ENCODE results near the gene SLC26A2.

DNA sequence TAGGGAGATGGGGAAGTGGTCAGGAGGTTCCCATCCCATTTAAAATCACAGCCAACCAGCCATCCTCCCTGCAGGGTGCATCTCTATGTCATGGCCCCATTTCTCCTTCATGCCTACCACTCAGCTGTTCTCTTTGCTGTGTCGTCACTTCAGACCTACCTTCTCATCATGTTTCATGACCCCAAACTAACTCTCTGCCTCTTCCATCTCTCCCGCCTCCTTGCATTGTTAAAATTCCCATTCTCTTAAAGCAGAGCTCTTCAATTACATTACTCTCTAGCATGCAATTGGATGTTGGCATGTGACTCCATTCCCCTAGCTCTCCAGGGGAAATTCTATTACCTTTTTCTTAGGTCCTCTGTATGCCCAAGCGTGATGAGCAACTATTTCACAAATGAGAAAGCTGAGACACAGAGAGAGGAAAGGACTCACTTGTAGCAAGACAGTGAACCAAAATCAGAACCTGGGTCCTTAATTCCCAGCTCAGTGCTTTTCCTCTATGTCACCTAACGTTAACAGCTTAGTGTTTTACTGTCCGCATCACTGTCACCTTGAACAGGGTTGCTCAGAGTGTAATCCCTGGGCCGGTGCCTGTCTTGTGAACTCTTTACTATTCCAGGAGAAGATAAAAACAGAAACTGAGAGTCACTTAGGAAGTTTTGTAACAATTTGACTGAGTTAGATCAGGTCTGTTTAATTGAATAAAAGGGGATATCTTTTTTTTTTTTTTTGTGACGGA lies 44.1 kb upstream of the SLC26A2 start:
- TF ChIP-seq, protein P1, sequence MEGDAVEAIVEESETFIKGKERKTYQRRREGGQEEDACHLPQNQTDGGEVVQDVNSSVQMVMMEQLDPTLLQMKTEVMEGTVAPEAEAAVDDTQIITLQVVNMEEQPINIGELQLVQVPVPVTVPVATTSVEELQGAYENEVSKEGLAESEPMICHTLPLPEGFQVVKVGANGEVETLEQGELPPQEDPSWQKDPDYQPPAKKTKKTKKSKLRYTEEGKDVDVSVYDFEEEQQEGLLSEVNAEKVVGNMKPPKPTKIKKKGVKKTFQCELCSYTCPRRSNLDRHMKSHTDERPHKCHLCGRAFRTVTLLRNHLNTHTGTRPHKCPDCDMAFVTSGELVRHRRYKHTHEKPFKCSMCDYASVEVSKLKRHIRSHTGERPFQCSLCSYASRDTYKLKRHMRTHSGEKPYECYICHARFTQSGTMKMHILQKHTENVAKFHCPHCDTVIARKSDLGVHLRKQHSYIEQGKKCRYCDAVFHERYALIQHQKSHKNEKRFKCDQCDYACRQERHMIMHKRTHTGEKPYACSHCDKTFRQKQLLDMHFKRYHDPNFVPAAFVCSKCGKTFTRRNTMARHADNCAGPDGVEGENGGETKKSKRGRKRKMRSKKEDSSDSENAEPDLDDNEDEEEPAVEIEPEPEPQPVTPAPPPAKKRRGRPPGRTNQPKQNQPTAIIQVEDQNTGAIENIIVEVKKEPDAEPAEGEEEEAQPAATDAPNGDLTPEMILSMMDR (IDR thresholded peaks at IDR 0.05 in 4 of 5, conservative IDR thresholded peaks at IDR 0.05 in 1 of 5): no peak
- TF ChIP-seq POLR2A (IDR thresholded peaks at IDR 0.05): no peak
